Lower leg skin (tissue), 4 donors: ENCODE measurements around the gene SBK2. TPM values are rescaled to one million over a fixed set of nuclear protein-coding genes. Genes with fewer than 3 reads are reported as not detected.

Experiments
- DNase-seq, 2 donors: peaks; one replicate each; pipeline ENCODE4 v3.0.0-alpha.2; 2019; ENCODE audit warnings: low spot score in 2 of 2
- H3K4me3 ChIP-seq: fragments of 200-600 bp; sonication (generic); 2 replicates; pipeline ENCODE4 v1.5.1; 2017; ENCODE audit warnings: mild to moderate bottlenecking, low read depth; ENCODE audit not compliant: poor library complexity, severe bottlenecking
- POLR2A ChIP-seq, 2 donors: fragments of 450-650 bp; IDR thresholded peaks; one replicate each; pipeline ENCODE4 v1.6.1; 2016 to 2017; ENCODE audit warnings: antibody characterized with exemption in 2 of 2, mild to moderate bottlenecking in 1 of 2, moderate library complexity in 1 of 2
- WGBS, 2 donors: methylation state at CpG; one replicate each; pipeline ENCODE4 v1.1.5; 2018; 5-methylcytosine and 5-hydroxymethylcytosine counted together
- intact Hi-C: fragments of 100-400 bp; cut with DNase I; formaldehyde crosslinking; loops from one replicate; pipeline ENCODE4 v1.15.0; 2023; ENCODE audit warnings: low total_unique reads
- total RNA-seq, 4 donors: library from RNA; depleted of rRNA; stranded (reverse); fragments of >200 nt; gene quantifications; one replicate each; pipeline ENCODE4 v1.1.0, GENCODE V29; 2016
- TF ChIP-seq, protein P1 (sequence below), 3 donors: fragments of 450-650 bp; IDR thresholded peaks; one replicate each; pipeline ENCODE4 v1.5.1; 2016; ENCODE audit warnings: antibody characterized with exemption in 3 of 3, mild to moderate bottlenecking in 3 of 3, moderate library complexity in 2 of 3

The SBK2 gene
- total RNA-seq, 4 donors from 2014 or later = not detected

DNA sequence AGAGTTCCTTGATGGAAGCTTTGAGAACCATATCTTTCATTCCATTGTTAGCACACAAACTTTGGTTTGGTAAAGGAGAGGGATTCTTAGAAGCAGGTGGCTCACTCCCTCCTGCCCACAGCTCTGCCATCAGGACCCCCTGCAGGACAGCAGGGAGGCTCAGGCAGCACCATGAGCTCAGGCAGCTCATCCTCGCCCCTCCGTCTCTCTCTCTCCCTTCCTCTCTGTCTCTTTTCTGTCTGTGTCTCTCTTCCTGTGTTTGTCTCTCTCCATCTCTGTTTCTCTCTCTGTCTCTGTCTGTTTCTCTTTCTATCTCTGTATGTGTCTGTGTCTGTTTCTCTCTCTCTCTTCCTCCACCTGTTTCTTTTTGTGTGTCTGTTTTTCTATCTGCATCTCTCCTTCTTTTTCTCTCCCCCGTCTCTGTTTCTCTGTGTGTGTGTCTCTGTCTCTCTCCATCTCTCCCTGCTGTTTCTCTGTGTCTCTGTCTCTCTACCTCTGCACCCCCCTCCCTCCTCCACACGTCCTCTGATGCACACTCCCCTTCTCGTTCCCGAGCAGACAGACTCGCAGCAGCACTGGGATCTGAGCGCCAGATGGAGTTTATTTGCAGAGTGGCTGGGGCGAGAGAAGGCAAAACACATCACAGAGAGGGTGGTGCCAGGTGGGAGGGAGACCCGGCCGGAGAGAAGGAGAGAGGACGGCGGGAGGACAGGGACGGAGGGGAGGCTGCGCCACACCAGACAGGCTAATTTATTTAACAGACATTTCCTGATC, 8.7 kb downstream of the SBK2 start:
- TF ChIP-seq, protein P1, sequence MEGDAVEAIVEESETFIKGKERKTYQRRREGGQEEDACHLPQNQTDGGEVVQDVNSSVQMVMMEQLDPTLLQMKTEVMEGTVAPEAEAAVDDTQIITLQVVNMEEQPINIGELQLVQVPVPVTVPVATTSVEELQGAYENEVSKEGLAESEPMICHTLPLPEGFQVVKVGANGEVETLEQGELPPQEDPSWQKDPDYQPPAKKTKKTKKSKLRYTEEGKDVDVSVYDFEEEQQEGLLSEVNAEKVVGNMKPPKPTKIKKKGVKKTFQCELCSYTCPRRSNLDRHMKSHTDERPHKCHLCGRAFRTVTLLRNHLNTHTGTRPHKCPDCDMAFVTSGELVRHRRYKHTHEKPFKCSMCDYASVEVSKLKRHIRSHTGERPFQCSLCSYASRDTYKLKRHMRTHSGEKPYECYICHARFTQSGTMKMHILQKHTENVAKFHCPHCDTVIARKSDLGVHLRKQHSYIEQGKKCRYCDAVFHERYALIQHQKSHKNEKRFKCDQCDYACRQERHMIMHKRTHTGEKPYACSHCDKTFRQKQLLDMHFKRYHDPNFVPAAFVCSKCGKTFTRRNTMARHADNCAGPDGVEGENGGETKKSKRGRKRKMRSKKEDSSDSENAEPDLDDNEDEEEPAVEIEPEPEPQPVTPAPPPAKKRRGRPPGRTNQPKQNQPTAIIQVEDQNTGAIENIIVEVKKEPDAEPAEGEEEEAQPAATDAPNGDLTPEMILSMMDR (IDR thresholded peaks at IDR 0.05) = no peak
- no peak for TF ChIP-seq POLR2A (IDR thresholded peaks at IDR 0.05)
- H3K4me3 ChIP-seq = no peak overlapping the region
- intact Hi-C loops = no loop called here
- no peak for DNase-seq
- WGBS, 2 donors = 21 to 31% methylated on average over 15 of the region's 15 CpGs

GRCh38 chr19:55527197-55528029, 9.5 kb downstream of the SBK2 start:
- 79 to 80% methylated on average over 22 of the region's 22 CpGs for WGBS, 2 donors
- DNase-seq = no peak
- H3K4me3 ChIP-seq = no peak overlapping the region

DNA sequence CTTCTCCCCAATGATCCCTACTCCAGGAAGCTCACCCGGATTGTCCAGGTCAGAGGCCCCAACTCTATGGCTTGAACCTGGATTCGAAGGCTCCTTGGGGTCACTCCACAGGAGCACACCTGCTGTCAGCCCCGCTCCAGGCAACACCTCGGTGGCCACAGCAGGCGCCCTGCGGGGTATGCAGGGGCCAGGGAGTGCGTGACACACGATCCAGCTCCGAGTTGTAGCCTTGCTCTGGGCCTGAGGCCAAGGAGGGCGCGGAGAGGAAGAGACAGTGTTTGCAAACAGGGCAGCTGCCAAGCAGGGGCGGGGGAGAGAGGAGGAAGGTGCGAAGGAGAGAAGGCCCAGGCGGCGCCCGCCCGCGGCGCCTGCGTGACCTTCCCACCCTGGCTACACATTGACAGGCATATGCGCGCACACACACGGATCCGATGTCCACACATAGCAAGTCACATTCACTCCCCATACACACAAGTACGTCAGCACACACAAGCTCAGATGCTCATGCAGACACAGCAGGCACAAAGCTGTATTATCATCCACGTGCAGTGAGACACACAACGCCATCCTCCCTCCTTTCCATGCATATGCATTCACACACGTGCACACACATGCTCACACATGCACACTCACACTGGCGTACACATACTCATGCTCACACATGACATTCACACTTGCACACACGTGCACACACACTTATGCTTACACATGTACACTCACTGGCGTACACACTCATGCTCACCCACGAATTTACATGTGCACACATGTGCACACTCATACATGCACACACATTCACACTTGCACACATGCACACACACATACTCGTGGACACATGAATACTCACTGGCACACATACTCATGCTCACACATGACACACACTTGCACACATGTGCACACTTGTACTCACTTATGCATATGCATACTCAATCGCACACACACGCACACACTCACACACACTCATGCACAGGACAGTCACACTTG, 10.4 kb downstream of the SBK2 start:
- no peak for DNase-seq
- WGBS, 2 donors = 22 to 31% methylated on average over 35 of the region's 35 CpGs
- intact Hi-C loops = no loop called here
- H3K4me3 ChIP-seq = no peak overlapping the region
- TF ChIP-seq POLR2A (IDR thresholded peaks at IDR 0.05) = no peak
- TF ChIP-seq, protein P1 (IDR thresholded peaks at IDR 0.05) = no peak

More at GRCh38 chr19:55527197-55528029, 9.5 kb downstream of the SBK2 start:
- intact Hi-C loops = no loop called here
- TF ChIP-seq, protein P1 (IDR thresholded peaks at IDR 0.05) = no peak
- TF ChIP-seq POLR2A (IDR thresholded peaks at IDR 0.05) = no peak

- TF ChIP-seq, protein P1 (IDR thresholded peaks at IDR 0.05) = no peak
- TF ChIP-seq POLR2A (IDR thresholded peaks at IDR 0.05) = no peak
- intact Hi-C loops = no loop called here
- WGBS, 2 donors = 46 to 50% methylated on average over 27 to 29 of the region's 29 CpGs
- no peak overlapping the region for H3K4me3 ChIP-seq
- no peak for DNase-seq
These were observed 11.4 kb downstream of the SBK2 start for GRCh38 chr19:55525289-55526101.
